HEK293 (cell line): ENCODE data around the gene APLP1.

ENCODE experiments used
- FEZF1 ChIP-seq: fragments of 450-650 bp; formaldehyde crosslinking; IDR thresholded peaks from 2 replicates; pipeline ENCODE4 v1.5.1; 2016; ENCODE audit warnings: missing biosample characterization, missing genetic modification characterization
- PRDM2 ChIP-seq: fragments of 450-650 bp; formaldehyde crosslinking; IDR thresholded peaks from 2 replicates; pipeline ENCODE4 v1.5.1; 2016; ENCODE audit warnings: missing biosample characterization, missing genetic modification characterization, borderline replicate concordance
- RBAK ChIP-seq: fragments of 450-650 bp; formaldehyde crosslinking; IDR thresholded peaks from 2 replicates; pipeline ENCODE4 v1.5.1; 2016; ENCODE audit warnings: missing biosample characterization, missing genetic modification characterization
- REST ChIP-seq: fragments of 450-650 bp; formaldehyde crosslinking; IDR thresholded peaks from 2 replicates; pipeline ENCODE4 v1.5.1; 2016; ENCODE audit warnings: missing biosample characterization, missing genetic modification characterization
- ZBTB10 ChIP-seq: fragments of 450-650 bp; formaldehyde crosslinking; IDR thresholded peaks from 2 replicates; pipeline ENCODE4 v1.5.1; 2016; ENCODE audit warnings: missing biosample characterization, missing genetic modification characterization
- ZBTB17 ChIP-seq: fragments of 450-650 bp; formaldehyde crosslinking; IDR thresholded peaks from 2 replicates; pipeline ENCODE4 v1.5.1; 2016; ENCODE audit warnings: missing biosample characterization, missing genetic modification characterization
- ZBTB7A ChIP-seq: fragments of 450-650 bp; formaldehyde crosslinking; IDR thresholded peaks from 2 replicates; pipeline ENCODE4 v1.5.1; 2016; ENCODE audit warnings: low read depth, missing biosample characterization, missing genetic modification characterization
- ZFHX2 ChIP-seq: fragments of 450-650 bp; formaldehyde crosslinking; conservative IDR thresholded peaks from 2 replicates; pipeline ENCODE4 v1.5.1; 2016; ENCODE audit warnings: missing biosample characterization, missing genetic modification characterization
- ZIC2 ChIP-seq: fragments of 450-650 bp; formaldehyde crosslinking; IDR thresholded peaks from 2 replicates; pipeline ENCODE4 v1.5.1; 2016; ENCODE audit warnings: missing biosample characterization, missing genetic modification characterization
- ZNF132 ChIP-seq: fragments of 450-650 bp; formaldehyde crosslinking; IDR thresholded peaks from 2 replicates; pipeline ENCODE4 v1.5.1; 2017; ENCODE audit warnings: missing biosample characterization, missing genetic modification characterization, borderline replicate concordance
- ZNF157 ChIP-seq: fragments of 450-650 bp; formaldehyde crosslinking; IDR thresholded peaks from 2 replicates; pipeline ENCODE4 v1.5.1; 2016; ENCODE audit warnings: missing biosample characterization, missing genetic modification characterization
- ZNF211 ChIP-seq: fragments of 450-650 bp; formaldehyde crosslinking; IDR thresholded peaks from 2 replicates; pipeline ENCODE4 v1.5.1; 2016; ENCODE audit warnings: low read depth, missing biosample characterization, missing genetic modification characterization
- ZNF398 ChIP-seq: fragments of 450-650 bp; formaldehyde crosslinking; IDR thresholded peaks from 2 replicates; pipeline ENCODE4 v1.5.1; 2017; ENCODE audit warnings: missing biosample characterization, missing genetic modification characterization
- ZNF596 ChIP-seq: fragments of 450-650 bp; IDR thresholded peaks from 2 replicates; pipeline ENCODE4 v1.5.0; 2018; ENCODE audit warnings: missing biosample characterization, mild to moderate bottlenecking, missing genetic modification characterization, moderate library complexity
- ZNF610 ChIP-seq: fragments of 450-650 bp; formaldehyde crosslinking; IDR thresholded peaks from 2 replicates; pipeline ENCODE4 v1.5.1; 2016; ENCODE audit warnings: missing biosample characterization, missing genetic modification characterization, borderline replicate concordance
- ZNF623 ChIP-seq: fragments of 450-650 bp; formaldehyde crosslinking; IDR thresholded peaks from 2 replicates; pipeline ENCODE4 v1.5.1; 2016; ENCODE audit warnings: missing biosample characterization, missing genetic modification characterization
- ZNF692 ChIP-seq: fragments of 450-650 bp; formaldehyde crosslinking; IDR thresholded peaks from 2 replicates; pipeline ENCODE4 v1.5.1; 2016; ENCODE audit warnings: missing biosample characterization, missing genetic modification characterization
- ZSCAN5A ChIP-seq: fragments of 450-650 bp; formaldehyde crosslinking; IDR thresholded peaks from 2 replicates; pipeline ENCODE4 v1.5.1; 2016; ENCODE audit warnings: missing biosample characterization, missing genetic modification characterization

APLP1 gene

GRCh38 chr19:35852029-35852780, 16.2 kb upstream of the APLP1 start, which contains the start of gene NPHS1 (continued):
- no peak for TF ChIP-seq ZNF157 (tag by site-specific recombination)
- no peak for TF ChIP-seq ZNF623 (tag by site-specific recombination)
- TF ChIP-seq ZNF132 (tag by site-specific recombination) = no peak
- TF ChIP-seq ZNF398 (tag by site-specific recombination) = no peak
- TF ChIP-seq ZNF211 (tag by site-specific recombination) = no peak
- TF ChIP-seq PRDM2 = no peak
- no peak for TF ChIP-seq ZFHX2 (tag by site-specific recombination)
- TF ChIP-seq ZNF610 (tag by site-specific recombination) = no peak
- peak; percentile 100 for TF ChIP-seq ZIC2 (tag by site-specific recombination)
- no peak for TF ChIP-seq ZNF692
- TF ChIP-seq ZBTB7A (tag by site-specific recombination) = no peak
- TF ChIP-seq ZBTB10 (tag by site-specific recombination) = no peak; the same call in 1 of the 2 replicates
- TF ChIP-seq REST (tag by site-specific recombination) = 0 out of 2 replicates have a peak, but pooled peaks have one; percentile 19
- peak; percentile 77 for TF ChIP-seq ZBTB17 (tag by site-specific recombination)
- no peak for TF ChIP-seq ZSCAN5A
- TF ChIP-seq RBAK (tag by site-specific recombination) = no peak
- peak; percentile 77 for TF ChIP-seq ZNF596 (tag by site-specific recombination)
- TF ChIP-seq FEZF1 (tag by site-specific recombination) = no peak
- TF ChIP-seq, all 188 proteins: peak for 10
